T-helper 2 cell treated with Interferon-gamma antibody and Interleukin-4, amounts not matched to agents 100 ng/mL and 5 ng/mL, for 36 hours (primary cell): Measurements from ENCODE around the gene ZFPM1. TPM values are rescaled to one million over a fixed set of nuclear protein-coding genes. Genes with fewer than 3 reads are reported as not detected.

Experiments used
- intact Hi-C: fragments of 100-400 bp; cut with micrococcal nuclease; formaldehyde crosslinking; loops from one replicate; pipeline ENCODE4 v1.15.1; 2023
- total RNA-seq: library from RNA; stranded (reverse); gene quantifications from 2 replicates; pipeline ENCODE4 v1.2.3, GENCODE V29; 2022

The ZFPM1 gene
- total RNA-seq, 1 donor from 2014 or later, result 11.5 TPM

DNA sequence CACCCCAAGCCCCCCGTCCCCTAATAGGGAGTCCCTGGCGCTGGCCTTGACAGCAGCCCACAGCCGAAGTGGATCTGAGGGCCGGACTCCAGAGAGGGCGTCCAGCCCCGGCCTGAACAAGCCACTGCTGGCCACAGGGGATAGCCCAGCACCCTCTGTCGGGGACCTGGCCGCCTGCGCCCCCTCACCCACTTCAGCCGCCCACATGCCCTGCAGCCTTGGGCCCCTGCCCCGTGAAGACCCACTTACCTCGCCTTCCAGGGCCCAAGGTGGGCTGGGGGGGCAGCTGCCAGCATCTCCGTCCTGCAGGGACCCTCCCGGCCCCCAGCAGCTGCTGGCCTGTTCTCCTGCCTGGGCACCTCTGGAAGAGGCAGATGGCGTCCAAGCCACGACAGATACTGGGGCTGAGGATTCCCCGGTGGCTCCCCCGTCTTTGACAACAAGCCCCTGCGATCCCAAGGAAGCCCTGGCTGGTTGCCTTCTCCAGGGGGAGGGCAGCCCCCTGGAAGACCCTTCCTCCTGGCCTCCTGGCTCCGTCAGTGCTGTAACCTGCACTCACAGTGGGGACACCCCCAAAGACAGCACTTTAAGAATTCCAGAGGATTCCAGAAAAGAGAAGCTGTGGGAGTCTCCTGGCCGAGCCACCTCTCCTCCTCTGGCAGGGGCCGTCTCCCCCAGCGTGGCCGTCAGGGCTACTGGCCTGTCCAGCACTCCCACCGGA is 19.3 kb upstream of the ZFPM1 start:
- intact Hi-C loops, result no loop called here

DNA sequence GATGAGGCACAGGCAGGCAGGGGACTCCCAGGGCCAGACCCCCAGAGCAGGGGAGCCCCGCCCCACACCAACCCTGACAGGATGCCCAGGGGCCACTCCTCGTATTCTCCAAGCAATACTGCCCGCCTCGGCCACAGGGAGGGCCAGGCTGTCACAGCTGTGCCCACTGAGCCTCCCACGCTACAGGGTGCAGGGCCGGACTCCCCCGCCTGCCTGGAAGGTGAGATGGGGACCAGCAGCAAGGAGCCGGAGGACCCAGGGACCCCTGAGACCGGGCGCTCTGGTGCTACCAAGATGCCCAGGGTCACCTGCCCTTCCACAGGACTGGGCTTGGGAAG is 18.8 kb upstream of the ZFPM1 start:
- intact Hi-C loops, result no loop called here

DNA sequence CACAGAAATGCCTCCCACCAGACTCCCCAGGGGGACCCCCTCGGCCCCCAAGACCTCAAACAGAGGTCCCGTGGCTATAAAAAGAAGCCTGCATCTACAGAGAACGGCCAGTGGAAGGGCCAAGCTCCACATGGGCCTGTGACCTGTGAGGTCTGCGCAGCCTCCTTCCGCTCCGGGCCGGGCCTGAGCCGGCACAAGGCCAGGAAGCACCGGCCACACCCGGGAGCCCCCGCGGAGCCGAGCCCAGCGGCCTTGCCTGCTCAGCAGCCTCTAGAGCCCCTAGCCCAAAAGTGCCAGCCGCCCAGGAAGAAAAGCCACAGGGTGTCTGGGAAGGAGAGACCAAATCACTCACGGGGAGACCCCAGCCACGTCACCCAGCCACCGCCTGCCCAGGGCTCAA is 18.3 kb upstream of the ZFPM1 start:
- intact Hi-C loops, result no loop called here

DNA sequence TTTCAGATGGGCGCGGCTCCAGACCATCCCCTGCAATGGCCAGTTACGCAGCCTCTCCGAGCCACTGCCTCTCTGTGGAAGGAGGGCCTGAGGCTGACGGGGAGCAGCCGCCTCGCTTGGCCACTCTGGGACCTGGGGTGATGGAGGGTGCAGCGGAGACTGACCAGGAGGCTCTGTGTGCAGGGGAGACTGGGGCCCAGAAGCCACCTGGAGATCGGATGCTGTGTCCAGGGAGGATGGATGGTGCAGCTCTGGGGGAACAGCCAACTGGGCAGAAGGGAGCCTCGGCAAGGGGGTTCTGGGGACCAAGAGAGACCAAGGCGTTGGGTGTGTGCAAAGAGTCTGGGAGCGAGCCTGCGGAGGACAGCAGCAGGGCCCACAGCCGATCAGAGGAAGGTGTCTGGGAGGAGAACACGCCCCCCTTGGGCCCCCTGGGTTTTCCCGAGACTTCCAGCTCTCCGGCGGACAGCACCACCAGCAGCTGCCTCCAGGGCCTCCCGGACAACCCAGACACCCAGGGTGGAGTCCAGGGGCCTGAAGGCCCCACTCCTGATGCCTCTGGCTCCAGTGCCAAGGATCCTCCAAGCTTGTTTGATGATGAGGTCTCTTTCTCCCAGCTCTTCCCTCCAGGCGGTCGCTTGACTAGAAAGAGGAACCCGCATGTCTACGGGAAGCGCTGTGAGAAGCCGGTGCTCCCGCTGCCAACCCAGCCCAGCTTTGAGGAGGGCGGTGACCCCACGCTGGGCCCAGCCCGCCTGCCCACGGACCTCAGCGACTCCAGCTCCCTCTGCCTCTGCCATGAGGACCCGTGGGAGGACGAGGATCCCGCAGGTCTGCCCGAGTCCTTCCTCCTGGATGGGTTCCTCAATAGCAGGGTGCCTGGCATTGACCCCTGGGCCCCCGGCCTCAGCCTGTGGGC is 17.4 kb upstream of the ZFPM1 start:
- intact Hi-C loops, result loop anchor here (2.0 kb wide), 1 partner anchor 479 kb away; no protein-coding TSS in a partner anchor

DNA sequence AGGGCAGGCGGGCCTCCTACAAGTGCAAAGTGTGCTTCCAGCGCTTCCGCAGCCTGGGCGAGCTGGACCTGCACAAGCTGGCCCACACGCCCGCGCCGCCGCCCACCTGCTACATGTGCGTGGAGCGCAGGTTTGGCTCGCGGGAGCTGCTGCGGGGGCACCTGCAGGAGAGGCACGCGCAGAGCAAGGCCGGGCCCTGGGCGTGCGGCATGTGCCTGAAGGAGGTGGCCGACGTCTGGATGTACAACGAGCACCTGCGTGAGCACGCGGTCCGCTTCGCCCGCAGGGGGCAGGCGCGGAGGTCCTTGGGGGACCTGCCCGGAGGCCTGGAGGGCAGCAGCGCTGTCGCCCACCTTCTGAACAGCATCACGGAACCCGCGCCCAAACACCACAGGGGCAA is 16.3 kb upstream of the ZFPM1 start:
- intact Hi-C loops, result loop anchor here (2.0 kb wide), 1 partner anchor 480 kb away; no protein-coding TSS in a partner anchor

DNA sequence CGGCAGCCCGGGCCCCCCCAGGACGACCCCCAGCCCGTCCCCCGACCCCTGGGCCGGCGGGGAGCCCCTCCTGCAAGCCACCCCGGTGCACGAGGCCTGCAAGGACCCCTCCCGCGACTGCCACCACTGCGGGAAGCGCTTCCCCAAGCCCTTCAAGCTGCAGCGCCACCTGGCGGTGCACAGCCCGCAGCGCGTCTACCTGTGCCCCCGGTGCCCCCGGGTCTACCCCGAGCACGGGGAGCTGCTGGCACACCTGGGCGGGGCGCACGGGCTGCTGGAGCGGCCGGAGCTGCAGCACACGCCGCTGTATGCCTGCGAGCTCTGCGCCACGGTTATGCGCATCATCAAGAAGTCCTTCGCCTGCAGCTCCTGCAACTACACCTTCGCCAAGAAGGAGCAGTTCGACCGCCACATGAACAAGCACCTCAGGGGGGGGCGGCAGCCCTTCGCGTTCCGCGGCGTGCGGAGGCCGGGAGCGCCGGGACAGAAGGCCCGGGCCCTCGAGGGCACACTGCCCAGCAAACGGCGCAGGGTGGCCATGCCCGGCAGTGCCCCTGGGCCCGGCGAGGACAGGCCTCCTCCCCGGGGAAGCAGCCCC is 15.6 kb upstream of the ZFPM1 start:
- intact Hi-C loops, result loop anchor here (2.0 kb wide), 1 partner anchor 481 kb away; no protein-coding TSS in a partner anchor

DNA sequence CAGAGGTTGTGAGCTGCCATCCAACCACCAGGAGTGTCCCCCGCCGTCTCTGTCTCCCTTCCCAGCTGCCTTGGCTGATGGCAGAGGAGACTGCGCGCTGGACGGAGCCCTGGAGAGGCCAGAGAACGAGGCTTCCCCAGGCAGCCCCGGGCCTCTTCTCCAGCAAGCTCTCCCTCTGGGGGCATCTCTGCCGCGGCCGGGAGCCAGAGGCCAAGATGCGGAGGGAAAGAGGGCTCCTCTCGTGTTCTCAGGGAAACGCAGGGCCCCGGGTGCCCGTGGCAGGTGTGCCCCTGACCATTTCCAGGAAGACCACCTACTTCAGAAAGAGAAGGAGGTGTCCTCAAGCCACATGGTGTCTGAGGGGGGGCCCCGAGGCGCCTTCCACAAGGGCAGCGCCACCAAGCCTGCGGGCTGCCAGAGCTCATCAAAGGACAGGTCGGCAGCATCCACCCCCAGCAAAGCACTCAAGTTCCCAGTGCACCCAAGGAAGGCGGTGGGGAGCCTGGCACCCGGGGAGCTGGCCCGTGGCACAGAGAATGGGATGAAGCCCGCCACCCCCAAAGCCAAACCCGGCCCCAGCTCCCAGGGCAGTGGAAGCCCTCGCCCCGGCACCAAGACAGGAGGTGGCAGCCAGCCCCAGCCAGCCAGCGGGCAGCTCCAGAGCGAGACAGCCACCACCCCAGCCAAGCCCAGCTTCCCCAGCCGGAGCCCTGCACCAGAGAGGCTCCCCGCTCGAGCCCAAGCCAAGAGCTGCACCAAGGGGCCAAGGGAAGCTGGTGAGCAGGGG is 14.8 kb upstream of the ZFPM1 start:
- intact Hi-C loops, result no loop called here

DNA sequence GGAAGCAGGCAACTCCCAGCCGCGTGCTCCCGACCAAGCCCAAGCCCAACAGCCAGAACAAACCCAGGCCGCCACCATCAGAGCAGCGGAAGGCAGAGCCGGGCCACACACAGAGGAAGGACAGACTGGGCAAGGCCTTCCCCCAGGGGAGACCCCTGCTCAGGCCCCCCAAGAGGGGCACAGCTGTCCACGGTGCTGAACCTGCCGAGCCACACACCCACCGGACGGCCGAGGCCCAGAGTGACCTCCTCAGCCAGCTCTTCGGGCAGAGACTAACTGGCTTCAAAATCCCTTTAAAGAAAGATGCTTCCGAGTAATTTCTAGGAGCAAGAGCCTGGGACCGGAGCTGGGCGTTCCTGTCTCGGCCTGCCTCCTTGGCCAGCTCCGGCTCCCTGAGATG is 14.1 kb upstream of the ZFPM1 start:
- intact Hi-C loops, result no loop called here

DNA sequence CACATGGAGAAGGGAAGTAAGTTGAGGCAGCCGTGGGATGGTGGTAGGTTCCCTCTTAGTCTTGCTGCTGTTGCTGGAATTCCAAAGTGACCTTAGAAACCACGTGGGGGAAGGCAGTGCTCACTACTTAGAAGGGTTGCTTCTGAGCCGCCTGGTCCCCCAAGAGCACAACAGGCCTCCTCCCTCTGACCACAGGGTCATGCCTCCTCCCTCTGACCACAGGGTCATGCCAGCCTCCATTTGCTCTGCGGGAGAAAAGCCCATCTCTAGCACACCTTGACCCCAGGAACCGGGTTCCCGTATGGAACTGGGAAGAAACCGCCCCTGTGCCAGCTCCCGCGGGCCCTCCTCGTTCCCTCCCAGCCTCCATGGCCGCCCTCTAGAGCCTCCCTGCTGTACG is 13.4 kb upstream of the ZFPM1 start:
- intact Hi-C loops, result loop anchor here (10.0 kb wide), 1 partner anchor 665 kb away; no protein-coding TSS in a partner anchor

DNA sequence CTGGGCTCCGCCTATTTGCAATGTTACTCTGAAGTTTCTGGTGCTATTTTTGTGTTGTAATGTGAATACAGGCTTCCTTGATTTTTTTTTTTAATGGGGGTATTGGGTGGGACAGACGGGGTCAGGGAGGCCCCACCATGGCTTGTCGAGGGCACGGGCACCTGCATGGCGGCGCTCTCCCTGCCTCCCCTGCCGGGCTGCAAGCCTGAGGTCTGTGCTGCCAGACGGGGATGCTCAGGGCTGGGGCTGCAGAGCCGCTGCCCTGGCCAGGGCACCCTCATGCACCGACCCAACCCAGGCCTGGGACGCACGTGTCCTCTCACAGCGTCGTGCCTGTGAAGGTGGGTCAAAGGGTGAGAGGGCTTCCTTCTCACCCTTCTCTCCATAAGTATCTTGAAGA is 13.0 kb upstream of the ZFPM1 start:
- intact Hi-C loops, result loop anchor here (10.0 kb wide), 1 partner anchor 665 kb away; no protein-coding TSS in a partner anchor

DNA sequence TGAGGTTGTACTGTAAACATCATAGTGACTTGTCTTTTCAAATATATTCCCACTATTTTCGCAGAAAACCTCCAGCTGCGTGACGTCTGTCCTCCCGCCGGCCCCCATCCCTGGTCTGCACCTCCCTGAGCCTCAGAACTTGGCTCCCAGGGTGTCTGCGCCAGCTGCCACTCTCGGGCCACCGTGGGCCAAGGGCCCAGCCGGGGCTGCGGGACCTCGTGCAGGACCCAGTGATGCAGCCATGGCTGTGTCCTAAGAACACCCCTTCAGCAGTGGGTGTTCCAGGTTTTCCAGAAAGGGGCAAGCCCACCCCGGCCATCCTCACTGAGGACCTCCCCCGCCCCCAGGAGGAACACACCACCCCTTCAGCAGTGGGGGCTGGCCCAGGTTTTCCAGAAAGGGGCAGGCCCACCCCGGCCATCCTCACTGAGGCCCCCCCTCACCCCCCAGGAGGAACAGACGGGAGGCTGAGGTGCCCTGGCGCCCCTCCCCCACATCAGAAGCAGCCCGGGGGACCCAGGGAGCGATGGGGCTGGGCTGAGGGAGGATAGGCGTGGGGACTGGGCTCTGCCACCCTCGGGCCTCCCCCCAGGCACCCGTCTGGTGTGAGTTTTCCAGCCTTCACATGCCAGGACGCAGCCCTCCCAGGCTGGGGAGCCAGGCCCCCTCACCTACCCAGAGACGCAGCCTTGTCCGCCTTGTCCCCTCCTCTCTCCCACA is 12.2 kb upstream of the ZFPM1 start:
- intact Hi-C loops, result loop anchor here (10.0 kb wide), 1 partner anchor 666 kb away; no protein-coding TSS in a partner anchor

DNA sequence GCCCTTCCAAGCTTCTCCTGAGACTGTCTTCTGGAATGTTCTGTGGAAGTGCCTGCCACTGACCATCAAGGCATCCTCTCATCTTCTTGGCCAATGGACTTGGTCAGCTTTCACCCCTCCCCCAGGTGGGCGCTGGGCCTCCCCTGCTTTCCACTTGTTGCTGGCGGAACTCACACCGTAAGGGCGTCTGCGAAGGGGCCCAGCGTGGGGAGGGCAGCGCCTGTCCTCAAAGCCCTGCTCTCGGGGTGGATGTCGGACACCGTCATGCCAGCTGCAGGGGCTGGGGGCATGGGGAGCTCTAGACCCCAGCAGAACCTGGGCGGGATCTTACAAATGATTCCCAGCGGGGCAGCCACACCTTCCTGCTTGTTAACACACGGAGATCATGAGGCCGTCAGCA is 11.6 kb upstream of the ZFPM1 start:
- intact Hi-C loops, result loop anchor here (10.0 kb wide), 1 partner anchor 667 kb away; no protein-coding TSS in a partner anchor

DNA sequence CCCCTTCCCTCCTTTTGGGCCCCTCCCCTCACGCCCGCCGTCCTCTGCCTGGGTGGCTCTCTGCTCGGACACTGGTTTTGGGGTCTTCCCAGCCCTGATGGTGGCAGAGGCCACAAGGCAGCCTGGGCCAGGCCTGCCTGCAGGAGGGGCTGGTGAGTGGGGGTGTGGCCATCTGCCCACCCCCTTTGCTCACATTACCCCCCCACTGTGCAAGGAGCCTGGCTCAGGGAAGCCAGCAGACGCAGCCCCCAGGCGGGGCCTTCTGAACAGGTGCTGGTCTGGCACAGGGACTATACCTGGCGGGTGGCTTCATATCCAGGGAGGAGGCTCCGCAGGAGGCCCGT is 10.7 kb upstream of the ZFPM1 start:
- intact Hi-C loops, result loop anchor here (10.0 kb wide), 1 partner anchor 668 kb away; no protein-coding TSS in a partner anchor

DNA sequence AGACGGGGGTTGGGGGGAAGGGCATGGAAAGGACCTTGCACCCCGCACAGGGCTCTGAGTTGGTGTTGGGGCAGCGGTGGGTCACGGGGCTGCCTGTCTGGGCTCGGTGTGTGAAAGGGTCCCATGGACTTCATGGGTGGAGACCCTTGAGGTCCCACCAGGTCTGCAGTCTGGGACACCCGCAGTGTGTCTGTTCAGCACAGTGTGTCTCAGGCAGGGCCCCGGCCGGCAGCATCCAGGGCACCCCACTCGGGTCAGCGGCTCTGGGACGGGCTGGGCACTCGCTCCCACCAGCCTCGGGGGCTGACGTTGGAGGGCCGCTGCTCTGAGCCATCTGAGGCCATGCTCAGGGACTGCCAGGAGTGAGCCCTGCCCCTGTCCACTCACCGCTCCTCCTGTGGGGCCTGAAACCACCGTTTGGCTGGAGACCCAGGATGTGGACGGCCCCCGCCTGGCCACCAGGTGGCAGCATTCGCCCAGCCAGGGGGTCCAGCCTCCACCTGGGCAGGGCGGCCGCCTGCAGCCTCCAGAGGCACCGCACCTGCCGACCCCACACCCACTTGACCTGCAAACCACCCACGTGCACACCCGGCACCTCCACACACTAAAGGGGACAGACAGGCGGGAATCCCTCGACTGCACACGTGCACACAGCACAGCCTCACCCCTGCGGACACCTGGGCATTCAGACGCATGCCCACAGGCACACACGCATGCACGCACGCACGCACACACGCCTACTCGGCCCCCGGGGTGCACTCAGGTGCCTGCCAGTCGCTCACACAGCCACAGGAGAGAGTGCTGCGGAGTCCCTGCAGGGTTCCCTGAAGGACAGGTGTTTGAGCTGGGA is 10.1 kb upstream of the ZFPM1 start:
- intact Hi-C loops, result loop anchor here (1.0 to 10.0 kb wide), 3 partner anchors 84 to 668 kb away; no protein-coding TSS in a partner anchor

DNA sequence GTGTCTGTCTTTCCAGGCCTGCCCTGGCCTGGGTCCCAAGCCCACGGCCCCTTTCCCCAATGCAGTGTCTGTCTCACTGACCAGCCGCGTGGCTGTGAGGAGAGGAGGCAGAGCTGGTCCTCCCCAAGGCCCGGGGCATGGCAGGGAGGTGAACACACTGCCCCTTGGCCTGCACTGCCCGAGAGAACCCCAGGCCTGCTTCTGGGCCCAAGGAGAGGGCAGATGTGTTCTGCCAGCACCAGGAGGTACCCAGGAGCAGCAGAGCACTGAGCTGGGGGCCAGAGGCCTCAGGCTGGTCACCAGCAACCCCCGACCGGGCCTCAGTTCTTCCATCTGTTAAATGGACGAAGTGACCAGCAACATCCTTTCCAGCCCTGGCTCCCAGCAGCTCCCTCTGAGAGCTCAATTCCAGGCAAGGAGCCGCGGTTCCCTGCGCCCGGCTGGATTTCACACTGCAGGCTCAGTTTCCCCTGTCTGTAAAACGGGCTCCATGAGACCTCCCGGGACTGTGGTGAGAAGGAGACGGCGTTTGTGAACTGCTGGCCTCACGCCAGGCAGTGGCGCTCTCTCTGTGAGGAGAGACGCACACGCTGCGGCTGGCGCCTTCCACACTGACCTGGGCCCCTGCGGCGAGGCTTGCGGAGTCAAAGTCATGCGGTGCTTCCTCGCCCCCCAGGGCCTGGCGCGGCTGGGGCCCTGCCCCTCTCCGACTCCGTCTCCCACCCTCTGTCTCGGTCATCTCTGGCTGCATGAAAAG is 8.1 kb upstream of the ZFPM1 start:
- intact Hi-C loops, result loop anchor here (10.0 kb wide), 1 partner anchor 670 kb away; no protein-coding TSS in a partner anchor

DNA sequence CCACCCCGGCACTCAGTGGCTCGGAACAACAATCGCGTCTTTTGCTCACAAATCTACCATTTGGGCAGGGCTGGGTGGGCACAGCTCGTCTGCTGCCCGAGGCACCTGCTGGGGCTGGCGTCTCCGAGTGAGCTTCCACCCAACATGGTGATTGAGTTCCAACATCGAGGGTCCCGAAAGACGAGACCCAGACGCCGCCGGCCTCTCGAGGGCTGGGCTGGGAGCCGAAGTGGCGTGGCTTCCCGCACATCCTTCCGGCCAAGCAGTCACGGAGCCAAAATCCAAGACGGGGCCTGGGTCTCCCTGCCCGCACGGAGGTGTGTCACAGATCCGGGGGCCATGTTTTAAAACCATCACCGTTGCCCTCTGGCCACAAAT is 7.5 kb upstream of the ZFPM1 start:
- intact Hi-C loops, result loop anchor here (10.0 kb wide), 1 partner anchor 671 kb away; no protein-coding TSS in a partner anchor

DNA sequence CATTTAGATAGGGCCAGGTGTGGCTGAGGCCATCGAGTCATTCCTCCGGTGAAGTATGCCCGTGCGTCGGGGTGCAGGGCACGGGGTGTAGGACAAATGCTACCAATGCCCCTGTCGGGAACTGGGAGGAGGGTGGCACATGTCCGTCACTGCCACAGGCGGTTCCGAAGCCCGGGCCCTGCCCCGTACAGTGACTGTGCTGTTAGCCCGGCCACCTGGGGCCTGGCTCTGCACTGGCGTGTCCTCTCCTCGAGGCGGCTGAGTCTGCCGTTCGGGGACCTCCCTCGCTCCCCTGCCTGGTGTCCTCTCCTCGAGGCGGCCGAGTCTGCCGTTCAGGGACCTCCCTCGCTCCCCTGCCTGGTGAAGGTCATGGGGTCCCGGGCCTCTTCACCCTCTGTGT is 7.0 kb upstream of the ZFPM1 start:
- intact Hi-C loops, result loop anchor here (10.0 kb wide), 1 partner anchor 671 kb away; no protein-coding TSS in a partner anchor

DNA sequence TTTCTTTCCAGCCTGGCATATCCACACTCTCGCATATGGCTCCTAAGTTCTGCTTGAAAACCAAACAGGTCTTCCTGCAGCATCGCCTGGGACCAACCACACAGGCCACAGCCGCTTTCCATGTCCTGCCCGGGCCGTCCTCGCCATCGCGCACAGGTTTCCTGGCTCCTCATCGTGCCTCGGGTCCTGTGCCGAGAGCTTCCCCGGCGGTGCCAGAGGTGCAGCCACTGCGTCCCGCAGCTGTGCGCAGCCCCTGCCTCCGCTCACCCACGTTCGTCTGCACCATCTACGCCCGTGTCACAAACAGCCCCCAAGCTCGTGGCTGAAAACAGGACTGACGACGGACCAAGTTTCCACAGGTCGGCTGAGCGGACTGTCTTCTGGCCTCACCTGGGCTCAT is 6.3 kb upstream of the ZFPM1 start:
- intact Hi-C loops, result loop anchor here (10.0 kb wide), 1 partner anchor 672 kb away; no protein-coding TSS in a partner anchor
